ENCODE results near the gene GPRC5A. TPM values are rescaled to one million over a fixed set of nuclear protein-coding genes. Genes with fewer than 3 reads are reported as not detected.
"Not testable (repeated sequence)": the region's sequence is repeated elsewhere in the genome, so short reads cannot be mapped to it uniquely, and the experiment has no call there.

Gene GPRC5A, protein sequence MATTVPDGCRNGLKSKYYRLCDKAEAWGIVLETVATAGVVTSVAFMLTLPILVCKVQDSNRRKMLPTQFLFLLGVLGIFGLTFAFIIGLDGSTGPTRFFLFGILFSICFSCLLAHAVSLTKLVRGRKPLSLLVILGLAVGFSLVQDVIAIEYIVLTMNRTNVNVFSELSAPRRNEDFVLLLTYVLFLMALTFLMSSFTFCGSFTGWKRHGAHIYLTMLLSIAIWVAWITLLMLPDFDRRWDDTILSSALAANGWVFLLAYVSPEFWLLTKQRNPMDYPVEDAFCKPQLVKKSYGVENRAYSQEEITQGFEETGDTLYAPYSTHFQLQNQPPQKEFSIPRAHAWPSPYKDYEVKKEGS
- total RNA-seq: 3.2 and 10.7 TPM in 2 replicates

DNA sequence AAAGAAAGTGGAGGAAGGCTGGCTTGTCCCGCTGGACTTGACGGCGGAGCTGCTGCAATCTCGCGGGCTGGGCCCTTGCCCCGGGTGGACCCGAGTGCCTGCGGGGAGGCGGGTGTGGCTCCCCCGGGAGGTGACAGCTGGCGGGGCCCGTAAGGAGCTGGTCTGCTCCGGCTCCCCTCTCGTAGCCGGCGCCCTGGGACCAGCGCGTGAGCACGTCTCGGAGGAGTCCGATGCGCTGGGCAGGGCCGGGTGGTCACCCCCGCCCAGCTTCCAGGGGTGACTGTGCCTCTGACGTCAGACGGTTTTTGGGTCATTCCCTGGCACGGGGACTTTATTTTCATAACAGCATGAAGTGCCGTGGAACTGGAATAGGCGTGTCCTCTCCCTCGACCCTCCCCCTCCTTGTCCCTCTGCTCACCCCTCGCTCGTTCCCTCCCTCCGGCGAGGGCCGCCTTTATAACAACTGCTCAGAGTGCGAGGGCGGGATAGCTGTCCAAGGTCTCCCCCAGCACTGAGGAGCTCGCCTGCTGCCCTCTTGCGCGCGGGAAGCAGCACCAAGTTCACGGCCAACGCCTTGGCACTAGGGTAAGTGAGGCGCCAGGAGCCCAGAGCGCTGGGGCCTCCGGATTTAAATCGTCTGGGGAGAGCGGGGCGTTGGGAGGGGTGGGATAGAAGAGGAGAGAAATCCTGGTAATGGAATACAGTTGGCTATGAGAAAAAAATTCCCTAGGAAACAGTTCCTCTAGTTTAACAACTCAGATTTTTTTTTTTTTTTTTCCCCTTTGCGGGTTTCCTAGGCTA lies at the start of gene GPRC5A:
GPRC5A (plus strand) TSS at position 483 of the 801 bp plus-strand sequence. CDS start 16,688 bp downstream, outside the sequence.
- DNase-seq: peak; percentile 88

DNA sequence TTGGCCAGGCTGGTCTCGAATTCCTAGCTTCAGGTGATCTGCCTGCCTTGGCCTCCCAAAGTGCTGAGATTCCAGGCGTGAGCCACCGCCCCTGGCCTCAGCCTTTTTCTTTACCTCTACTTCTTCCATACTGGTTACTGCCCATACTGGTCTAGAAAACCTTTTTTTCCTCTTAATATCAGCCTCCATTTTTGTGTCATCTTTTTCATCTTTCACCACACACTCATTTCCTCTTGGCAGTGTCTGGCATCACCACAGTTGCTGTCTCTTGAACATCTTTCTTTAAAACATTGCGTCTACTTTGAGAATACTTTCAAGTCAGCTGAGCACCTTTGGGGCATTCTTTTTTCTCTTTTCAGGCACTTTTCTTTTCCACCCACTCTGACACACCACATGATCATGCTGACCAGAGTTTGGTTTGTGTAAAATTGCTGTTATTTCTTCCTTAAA lies 45.5 kb upstream of the GPRC5A start:
- DNase-seq: no peak

DNA sequence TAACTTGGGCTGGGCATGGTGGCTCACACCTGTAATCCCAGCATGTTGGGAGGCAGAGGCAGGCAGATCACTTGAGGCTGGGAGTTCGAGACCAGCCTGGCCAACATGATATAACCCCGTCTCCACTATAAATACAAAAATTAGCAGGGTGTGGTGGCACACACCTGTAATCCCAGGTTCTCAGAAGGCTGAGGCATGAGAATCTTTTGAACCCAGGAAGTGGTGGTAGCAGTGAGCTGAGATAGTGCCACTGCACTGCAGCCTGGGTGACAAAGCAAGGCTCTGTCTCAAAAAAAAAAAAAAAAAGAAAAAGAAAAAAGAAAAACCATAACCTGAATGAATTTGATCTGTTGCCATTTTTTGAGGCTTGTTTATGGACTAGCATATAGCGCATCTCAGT lies 44.6 kb upstream of the GPRC5A start:
- not testable (repeated sequence) for DNase-seq

DNA sequence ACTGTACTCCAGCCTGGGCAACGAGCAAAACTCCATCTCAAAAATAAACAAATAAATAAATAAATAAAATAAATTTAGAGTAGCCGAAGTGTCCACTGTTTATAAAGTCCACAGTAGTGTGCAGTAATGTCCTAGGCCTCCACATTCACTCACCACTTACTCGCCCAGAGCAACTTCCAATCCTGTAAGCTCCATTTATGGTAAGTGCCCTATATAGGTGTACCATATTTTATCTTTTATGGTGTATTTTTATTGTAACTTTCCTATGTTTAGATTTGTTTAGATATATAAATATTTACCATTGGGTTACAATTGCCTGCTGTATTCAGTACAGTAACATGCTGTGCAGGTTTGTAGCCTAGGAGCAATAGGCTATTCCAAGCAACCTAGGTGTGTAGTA lies 37.9 kb upstream of the GPRC5A start:
- DNase-seq: no peak

DNA sequence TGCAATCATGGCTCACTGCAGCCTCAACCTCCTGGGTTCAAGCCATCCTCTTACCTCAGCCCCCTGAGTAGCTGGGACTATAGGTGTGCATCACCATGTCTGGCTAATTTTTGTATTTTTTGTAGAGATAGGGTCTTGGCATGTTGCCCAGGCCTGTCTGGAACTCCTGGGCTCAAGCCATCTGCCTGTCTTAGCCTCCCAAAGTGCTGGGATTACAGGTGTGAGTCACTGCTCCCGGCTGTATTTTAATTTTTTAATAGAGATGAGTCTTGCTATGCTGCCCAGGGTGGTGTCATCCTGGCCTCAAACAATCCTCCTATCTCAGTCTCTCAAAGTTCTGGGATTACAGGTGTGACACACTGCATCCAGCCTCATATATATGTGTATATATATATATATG lies 31.7 kb upstream of the GPRC5A start:
- no peak for DNase-seq

DNA sequence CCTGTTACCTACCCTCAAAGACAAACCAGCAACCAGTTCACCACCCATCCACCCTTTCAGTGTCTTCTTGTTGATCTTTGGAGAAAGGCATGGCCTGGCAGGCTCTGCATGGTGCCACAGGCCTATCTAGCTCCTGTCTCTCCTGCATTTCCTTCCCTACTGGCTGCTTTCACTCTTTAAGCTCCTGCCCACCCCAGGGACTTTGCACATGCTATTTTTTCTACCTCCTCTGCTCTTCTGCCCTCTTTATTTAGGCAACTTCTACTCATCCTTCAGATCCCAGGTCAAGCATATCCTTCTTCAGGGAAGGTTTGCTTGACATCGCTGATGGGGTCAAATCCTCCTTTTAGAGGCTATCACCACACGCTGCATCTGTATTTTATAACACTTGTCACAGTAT lies 27.1 kb upstream of the GPRC5A start:
- DNase-seq: no peak

DNA sequence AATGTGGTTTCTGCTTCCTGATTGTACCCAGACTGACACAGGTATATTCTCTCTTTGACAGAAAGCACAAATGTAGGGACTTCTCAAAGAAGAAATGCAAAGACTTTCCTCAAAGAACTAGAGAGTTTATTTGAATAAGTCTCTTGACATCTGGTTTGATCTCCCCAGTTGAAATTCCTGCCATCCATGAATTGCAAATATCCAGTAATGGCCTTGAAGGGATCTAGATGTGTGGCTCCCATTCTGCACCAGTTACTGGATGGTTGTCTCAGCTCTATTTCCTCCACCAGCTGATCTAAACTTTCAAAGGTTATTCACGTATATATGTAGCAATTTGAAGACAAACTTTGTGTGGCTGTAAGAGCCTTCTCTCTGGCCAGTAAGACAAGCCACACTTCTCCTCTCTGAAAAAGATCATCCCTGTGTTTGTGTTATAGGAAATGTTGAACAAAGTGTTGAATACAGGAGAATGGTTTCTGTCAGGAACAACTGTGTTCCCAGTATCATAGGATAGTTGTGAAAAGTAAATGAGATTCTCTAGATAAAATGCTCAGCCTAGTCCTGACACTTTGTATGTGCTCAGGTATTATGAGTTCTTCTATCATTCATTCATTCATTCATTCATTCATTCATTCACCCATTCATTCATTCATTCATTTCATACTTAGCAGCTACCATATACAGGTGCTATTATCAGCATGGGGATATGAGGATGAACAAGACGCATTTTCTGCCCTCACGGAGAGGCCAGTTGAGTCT lies 22.7 kb upstream of the GPRC5A start:
- DNase-seq: no peak

DNA sequence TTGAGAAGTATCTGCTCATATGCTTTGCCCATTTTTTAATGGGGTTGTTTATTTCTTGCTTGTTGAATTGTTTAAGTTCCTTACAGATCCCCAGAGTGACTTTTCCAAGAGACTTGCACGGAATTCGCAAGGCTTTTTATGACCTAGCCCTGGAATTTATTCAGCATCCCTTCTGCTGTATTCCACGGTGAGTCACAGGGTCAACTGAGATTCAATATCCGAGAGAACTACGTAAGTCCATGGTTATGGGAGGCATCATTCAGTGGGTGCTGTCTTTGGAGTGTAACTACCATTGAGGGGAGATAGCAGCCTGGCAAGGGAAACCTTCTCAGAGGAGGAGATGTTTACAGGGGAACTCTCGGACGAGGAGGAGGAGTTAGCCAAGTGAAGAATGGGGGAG lies 20.9 kb upstream of the GPRC5A start:
- DNase-seq: peak; percentile 86

DNA sequence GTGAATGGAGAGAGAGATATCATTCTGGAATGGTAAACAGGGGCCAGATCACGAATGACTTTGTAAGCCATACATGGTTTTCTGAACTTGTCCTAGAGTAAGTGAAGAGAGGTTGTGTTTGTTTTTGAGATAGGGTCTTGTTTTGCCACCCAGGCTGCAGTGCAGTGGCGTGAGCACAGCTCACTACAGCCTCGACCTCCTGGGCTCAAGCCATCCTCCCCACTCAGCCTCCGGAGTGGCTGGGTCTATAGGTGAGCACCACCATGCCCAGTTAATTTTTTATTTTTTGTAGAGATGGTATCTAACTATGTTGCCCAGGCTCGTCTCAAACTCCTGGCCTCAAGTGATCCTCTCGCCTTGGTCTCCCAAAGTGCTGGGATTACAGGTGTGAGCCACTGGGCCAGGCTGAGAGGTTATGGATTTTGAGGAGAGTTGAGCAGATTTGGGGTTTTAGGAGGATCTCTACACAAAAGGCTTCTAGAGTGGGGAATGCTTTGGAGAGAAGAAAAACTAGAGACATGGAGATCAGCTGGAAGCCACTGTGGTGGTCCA lies 19.7 kb upstream of the GPRC5A start:
- no peak for DNase-seq

DNA sequence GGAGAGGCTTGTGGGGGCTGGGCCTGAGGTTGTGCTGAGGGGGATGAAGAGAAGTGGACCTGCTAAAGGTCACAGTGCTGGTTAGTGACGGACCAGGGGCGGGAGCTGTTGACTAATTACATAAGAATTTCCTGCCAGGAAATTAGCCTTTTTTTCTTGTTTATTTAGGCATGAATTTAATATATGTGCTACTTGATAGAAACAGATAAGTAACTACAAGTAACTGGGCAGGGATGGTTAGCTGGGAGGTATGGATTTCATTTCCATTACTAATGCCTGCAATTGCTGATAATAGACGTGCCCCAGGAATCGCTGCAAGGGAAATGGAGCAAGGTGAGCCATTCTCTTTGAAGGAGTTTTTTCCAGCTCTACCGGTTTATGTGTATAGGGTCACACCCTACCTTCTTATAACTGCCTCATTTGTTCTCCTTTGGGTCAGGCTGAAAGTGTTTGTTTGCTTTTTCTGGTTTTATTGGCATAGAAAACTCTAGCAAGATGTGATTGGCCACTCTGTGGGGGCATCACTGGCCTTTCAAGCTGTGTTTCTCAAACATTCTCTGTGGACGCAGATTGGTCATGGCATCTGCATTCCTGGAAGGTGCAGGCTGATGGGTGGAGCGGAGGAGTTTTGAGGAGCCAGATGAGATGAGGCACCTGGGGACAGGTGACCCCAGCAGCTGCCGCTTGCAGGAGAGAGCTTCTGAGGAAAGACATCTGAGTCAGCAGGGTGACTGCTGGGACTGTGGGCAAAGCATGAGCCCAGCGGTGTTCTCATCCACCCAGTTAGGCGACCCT lies 19.0 kb upstream of the GPRC5A start:
- DNase-seq: peak; percentile 84

DNA sequence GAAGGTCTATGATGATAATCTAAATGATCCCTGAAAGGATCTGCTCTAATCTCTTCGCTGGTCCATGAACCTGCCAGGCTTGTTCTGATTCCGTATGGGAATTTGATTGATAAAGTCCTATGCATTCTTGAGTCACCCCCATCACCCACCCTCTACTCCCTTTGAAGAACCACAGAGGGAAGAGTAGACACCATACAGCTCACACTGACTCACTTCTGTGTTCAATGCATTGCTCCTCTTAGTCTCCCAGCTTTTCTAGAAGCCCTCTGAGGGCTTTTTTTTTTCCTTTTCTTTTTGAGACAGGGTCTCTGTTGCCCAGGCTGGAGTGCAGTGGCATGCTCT lies 18.5 kb upstream of the GPRC5A start:
- DNase-seq: peak; percentile 28

DNA sequence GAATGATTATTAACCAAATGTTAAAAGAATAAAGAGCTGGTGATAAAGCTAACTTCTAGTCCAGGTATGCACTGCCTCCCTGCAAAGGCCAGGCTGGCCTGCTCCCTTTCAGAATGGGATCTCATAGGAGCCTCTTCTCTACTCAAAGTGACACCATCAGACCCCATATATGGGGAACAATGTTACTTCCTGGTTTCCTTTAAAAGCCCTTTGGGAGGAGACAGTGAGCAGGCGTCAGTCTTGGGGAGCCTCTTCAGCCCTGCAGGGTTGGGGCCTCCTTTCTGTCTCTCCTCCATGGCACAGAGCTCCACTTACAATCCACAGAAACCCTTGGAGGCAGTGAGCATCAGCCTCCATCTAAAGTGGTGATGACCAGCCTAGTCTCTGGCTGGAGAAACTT lies 17.3 kb upstream of the GPRC5A start:
- DNase-seq: no peak

DNA sequence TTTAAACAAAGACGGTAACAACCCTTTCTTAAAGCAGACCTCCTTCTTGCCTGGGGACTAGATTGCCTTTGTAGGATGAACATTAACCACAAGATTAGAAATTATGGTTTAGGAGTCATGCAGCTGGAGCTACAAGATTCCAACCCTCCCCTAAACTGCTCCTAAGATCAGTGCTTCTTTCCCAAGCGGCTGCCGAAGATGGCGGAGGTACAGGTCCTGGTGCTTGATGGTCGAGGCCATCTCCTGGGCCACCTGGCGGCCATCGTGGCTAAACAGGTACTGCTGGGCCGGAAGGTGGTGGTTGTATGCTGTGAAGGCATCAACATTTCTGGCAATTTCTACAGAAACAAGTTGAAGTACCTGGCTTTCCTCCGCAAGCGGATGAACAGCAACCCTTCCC lies 16.1 kb upstream of the GPRC5A start:
- not testable (repeated sequence) for DNase-seq

DNA sequence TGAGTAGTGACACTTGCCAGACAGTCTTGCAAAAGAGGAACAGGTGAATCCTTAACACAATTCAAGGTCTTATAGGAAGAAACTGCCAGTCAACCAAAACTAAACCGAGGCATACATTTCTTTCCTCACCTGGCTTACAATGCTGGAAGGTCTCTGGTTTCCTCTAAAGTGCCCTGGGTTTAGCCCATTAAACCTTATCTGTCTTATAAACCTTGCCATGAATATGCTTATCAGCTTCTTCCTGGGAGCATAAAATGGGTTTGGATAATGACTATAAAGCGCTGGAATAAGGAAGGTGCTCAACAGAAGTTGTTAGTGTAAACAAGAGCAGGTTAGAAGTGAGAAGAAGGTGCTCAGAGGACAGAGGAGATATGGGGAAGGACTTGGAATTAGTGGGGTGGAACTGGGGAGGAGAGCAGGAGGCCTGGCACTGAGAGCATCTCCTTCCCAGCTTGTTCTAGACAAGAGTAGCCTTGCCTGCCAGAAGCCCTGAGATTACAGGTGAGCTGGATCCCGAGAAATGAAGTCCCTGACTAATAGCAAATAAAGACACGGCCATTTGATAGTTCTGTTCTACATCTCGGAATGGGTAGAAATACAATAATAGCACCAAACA lies 14.1 kb upstream of the GPRC5A start:
- DNase-seq: no peak

DNA sequence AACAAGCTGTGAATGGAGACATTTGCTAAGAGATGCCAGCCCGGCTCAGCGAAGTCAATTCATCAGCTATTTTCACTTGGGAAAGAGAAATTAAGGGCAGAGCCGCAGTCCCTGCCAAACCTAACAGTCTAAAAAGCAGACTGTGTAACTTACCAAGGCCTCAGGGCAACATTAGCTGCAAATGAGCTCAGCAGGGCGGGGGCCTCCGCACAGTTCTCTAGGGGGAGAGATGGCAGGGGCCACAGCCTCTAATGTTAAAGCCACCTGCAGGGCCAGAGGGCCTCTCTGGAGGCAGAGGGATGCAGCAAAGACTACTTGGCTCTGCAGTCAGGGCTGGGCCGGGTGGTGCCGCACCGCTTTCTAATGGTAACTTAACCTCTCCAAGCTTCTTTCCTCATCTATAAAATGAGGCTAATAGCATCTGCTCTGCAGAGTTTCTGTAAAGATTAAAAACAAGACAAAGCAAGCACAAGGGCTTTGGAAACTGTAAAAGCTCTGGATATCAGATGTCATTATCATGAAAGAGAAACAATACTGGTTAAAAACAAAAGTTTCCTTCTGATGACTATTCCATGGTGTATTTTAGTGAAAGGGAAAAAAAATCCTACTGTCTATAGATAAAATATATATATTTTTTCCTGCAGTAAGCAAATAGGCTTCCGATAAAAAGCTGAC lies 13.4 kb upstream of the GPRC5A start:
- DNase-seq: no peak

DNA sequence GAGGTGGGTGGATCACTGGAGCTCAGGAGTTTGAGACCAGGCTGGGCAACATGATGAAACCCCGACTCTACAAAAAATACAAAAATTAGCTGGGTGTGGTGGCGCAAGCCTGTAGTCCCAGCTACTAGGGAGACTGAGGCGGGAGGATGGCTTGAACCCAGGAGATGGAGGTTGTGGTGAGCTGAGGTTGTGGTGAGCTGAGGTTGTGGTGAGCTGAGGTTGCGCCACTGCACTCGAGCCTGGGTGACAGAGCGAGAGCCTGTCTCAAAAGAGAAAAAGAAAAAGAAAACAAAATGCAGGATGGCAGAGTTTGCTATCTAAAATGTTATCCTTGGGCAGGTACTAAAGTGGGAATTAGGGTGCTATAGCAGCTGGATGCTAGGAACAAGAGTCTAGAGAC lies 10.8 kb upstream of the GPRC5A start:
- DNase-seq: no peak

DNA sequence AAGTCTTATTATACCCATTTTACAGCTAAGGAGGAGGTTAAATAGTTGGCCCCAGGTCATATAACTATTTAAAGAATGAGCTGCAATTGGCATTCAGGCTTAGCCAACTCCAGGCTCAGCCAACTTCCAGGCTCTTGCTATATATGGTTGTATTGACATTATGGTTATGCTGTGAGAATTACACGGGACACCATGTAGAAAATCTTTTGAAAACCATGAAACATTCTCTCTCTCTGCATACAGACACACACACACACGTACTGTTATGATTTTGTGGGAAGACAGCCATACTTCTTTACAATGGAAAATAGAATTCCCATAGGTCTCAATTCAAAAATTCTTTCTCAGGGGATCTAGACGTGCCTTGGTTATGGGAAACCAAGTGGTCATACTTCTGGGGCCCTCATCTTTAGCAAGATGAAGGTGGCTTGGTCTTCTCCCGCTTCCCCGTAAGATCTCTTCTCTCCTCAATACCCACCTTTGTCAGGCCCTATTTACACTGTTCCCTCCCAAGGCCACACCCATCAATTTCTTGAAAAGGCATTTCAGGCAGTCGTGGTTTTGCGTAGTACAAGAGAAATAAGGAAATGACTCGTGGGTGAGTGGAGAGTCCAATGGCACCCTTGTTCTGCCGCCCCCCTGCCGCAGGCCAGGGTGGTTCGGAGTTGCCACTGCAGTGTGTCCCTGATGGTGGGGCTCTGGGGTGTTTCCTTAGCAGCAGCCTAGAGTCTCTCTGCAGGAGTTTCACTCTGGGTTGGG lies 10.0 kb upstream of the GPRC5A start:
- DNase-seq: peak; percentile 41

DNA sequence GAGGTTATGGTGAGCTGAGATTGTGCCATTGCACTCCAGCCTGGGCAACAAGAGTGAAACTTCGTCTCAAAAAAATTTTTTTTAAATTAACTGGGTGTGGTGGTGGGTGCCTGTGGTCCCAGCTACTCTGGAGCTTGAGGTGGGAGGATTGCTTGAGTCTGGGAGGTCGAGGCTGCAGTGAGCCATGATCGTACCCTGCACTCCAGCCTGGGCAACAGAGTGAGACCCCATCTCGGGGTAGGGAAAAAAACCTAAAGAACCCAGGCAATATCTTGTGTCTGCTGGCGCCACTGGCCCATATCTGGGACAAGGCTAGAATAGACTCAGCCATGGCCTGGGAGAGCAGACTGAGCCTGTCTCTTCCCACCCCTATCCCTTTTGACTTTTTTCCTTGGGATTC lies 9.1 kb upstream of the GPRC5A start:
- no peak for DNase-seq

DNA sequence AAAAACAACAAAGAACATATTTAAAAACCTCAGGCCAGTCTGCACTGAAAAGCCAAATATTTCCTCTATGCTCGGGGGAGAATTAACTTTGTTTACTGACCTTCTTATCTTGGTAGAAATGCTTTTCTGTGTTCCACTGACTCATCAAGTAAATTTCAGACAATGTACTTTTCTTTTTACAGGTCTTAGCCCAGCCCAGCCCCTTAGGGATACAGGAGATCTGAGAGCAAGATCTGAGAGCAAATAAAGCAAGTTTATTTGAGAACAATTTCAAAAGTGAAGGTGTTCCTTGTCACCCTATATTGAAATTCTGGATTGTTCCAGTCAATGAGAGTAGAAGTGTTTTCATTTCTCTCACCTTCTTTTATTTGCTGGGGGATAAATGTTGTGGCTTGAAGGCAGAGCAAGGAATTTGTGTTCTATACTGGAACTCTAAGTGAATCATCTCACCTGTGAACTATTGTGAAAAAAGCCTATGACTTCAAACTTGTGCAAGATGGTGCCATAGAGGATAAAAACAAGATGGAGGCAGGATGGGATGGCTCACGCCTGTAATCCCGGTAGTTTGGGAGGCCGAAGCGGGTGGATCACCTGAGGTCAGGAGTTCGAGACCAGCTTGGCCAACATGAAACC lies 7.9 kb upstream of the GPRC5A start:
- DNase-seq: peak; percentile 65

All from dermis blood vessel endothelial cell (primary cell).